Neural progenitor cell (in vitro differentiated cells): Measurements from ENCODE around the gene MYO7B.

Experiments
- EZH2 ChIP-seq: fragments of 200-600 bp; sonication (generic); IDR thresholded peaks from 2 replicates; pipeline ENCODE4 v1.6.1; 2017; ENCODE audit warnings: antibody characterized with exemption, mild to moderate bottlenecking, moderate library complexity
- EZH2phosphoT487 ChIP-seq: fragments of 200-600 bp; sonication (generic); IDR thresholded peaks from 2 replicates; pipeline ENCODE4 v1.6.1; 2017; ENCODE audit warnings: antibody characterized with exemption
- TF ChIP-seq, protein P1 (sequence below): fragments of 200-600 bp; sonication (generic); IDR thresholded peaks from 2 replicates; pipeline ENCODE4 v1.5.1; 2017; ENCODE audit warnings: antibody characterized with exemption, mild to moderate bottlenecking

DNA sequence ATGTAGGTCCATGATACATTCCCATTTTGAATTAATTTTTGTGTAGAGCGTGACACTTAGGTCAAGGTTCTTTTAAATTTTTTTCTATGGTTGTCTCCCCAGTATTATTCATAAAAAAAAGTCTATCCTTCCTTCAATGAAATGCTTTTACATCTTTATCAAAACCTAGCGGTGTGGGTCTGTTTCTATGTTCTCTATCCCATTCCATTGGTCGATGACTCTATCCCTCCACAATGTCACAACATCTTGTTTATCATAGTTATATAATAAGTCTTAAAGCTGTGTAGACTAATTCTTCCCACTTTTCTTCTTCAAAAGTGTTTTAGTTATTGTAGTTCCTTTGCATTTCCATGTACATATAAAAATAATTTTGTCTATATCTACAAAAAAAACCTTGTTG is 63.2 kb downstream of the MYO7B start:
- TF ChIP-seq, protein P1, sequence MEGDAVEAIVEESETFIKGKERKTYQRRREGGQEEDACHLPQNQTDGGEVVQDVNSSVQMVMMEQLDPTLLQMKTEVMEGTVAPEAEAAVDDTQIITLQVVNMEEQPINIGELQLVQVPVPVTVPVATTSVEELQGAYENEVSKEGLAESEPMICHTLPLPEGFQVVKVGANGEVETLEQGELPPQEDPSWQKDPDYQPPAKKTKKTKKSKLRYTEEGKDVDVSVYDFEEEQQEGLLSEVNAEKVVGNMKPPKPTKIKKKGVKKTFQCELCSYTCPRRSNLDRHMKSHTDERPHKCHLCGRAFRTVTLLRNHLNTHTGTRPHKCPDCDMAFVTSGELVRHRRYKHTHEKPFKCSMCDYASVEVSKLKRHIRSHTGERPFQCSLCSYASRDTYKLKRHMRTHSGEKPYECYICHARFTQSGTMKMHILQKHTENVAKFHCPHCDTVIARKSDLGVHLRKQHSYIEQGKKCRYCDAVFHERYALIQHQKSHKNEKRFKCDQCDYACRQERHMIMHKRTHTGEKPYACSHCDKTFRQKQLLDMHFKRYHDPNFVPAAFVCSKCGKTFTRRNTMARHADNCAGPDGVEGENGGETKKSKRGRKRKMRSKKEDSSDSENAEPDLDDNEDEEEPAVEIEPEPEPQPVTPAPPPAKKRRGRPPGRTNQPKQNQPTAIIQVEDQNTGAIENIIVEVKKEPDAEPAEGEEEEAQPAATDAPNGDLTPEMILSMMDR: no peak
- TF ChIP-seq EZH2 (no peak), EZH2phosphoT487 (no peak)
